HTR-8/SVneo (cell line): Measurements from ENCODE around the gene GTSE1.
"Not testable (repeated sequence)": the region's sequence is repeated elsewhere in the genome, so short reads cannot be mapped to it uniquely, and the experiment has no call there.

ENCODE experiments used
- DNase-seq: peaks from one replicate; pipeline ENCODE4 v3.0.0; 2011; ENCODE audit warnings: low spot score, mixed read lengths; ENCODE audit not compliant: insufficient read length
- FAIRE-seq: peaks from 2 replicates; lab custom pipeline; 2011; peaks lifted over from hg19 to GRCh38; lab: Jason Lieb, UNC

Gene GTSE1

GRCh38 chr22:46292173-46292572 lies 4.5 kb upstream of the GTSE1 start:
- DNase-seq (no peak), FAIRE-seq (no peak)

GRCh38 chr22:46292732-46293131 lies 3.9 kb upstream of the GTSE1 start:
- DNase-seq (no peak), FAIRE-seq (no peak)

GRCh38 chr22:46293577-46294260 lies 3.0 kb upstream of the GTSE1 start:
- FAIRE-seq = no peak
- DNase-seq = no peak

- DNase-seq = no peak
- FAIRE-seq = no peak
These were observed 1.9 kb upstream of the GTSE1 start for GRCh38 chr22:46294784-46295183.

- DNase-seq (no peak), FAIRE-seq (no peak)
These were observed 1.2 kb upstream of the GTSE1 start for GRCh38 chr22:46295277-46295971.

GRCh38 chr22:46297151-46297812 lies 612 bp downstream of the GTSE1 start:
- peak; percentile 11 for DNase-seq
- FAIRE-seq = no peak

- DNase-seq = no peak
- no peak for FAIRE-seq
These were observed 2.4 kb downstream of the GTSE1 start for GRCh38 chr22:46299101-46299500.

- FAIRE-seq (no peak), DNase-seq (no peak)
These were observed 3.8 kb downstream of the GTSE1 start for GRCh38 chr22:46300491-46300890.

DNA sequence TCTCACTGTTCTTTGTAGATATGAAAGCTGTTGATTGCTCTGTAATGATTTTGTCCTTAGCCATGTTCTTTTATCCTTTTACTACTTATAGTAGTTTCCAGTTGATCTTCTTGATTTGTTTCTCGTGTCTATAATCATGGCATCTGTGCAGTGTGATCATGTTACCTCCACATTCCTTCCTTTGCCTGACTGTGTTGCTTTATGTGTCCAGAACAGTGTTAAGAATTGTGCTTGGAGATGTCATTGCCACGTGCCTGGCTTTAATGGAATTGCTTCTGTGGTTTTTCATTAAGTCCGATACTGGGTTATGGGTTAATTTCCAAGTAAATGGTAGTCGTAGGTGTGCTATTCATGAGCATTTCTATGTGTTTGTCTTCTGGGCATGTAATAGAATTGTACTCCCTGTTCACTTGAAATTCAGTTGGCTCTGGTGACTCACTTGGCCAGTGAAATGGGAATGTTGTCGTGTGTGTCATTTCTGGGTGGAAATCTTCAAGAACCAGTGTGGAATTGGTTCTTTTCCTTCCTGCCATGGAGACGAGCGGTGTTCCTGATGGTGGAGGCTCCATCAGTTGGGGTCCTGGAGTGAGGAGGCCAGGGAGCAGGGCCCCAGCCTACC lies 6.8 kb downstream of the GTSE1 start:
- FAIRE-seq = no peak
- no peak for DNase-seq

- FAIRE-seq = no peak
These were observed 11.8 kb downstream of the GTSE1 start for GRCh38 chr22:46308283-46308988.

DNA sequence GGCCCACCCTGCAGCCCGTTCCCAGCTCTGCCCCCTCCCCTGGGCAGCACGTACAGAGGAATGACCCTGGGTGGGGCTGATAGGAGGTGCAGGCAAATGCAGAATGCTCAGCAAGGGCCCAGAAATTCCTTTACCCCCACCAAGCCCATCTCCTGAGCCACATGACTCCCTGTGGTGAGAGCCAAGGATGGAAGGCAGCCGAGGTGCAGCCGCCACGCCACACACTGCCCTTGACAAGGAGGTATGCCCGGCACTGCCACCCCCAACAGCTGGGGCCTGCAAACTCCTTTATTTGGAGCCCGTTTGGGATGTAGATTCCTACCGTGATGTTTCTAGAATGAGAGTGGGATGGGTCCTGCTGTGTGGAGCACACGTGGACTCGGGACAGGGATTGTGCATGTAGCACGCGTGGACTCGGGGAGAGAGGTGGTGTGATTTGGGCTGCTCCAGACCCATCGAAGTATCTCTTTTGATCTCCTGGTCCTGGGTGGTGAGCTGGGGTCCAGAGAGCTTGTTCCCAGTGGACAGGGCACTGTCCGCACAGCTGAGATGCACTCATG lies 12.9 kb downstream of the GTSE1 start:
- no peak for DNase-seq
- FAIRE-seq = no peak

More at GRCh38 chr22:46308283-46308988, 11.8 kb downstream of the GTSE1 start:
- no peak for DNase-seq

DNA sequence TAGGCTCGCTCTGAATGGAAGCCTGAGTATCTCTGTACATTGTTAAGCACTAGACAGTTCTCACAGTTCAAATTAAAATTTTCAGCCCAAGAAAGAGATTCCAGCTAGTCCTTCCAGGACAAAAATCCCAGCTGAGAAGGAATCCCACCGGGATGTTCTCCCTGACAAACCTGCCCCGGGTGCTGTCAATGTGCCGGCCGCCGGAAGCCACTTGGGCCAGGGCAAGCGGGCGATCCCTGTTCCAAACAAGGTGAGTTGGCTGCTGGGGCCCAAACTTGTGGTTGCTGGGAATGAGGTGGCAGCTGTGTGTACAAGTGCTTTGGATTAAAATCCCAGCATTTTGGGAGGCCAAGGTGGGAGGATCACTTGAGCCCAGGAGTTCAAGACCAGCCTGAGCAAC lies 15.4 kb downstream of the GTSE1 start:
- FAIRE-seq = no peak
- DNase-seq = no peak

- not testable (repeated sequence) for DNase-seq, FAIRE-seq
These were observed 16.2 kb downstream of the GTSE1 start for GRCh38 chr22:46312848-46313247.

- FAIRE-seq (no peak), DNase-seq (no peak)
These were observed 19.3 kb downstream of the GTSE1 start for GRCh38 chr22:46315976-46316375.

DNA sequence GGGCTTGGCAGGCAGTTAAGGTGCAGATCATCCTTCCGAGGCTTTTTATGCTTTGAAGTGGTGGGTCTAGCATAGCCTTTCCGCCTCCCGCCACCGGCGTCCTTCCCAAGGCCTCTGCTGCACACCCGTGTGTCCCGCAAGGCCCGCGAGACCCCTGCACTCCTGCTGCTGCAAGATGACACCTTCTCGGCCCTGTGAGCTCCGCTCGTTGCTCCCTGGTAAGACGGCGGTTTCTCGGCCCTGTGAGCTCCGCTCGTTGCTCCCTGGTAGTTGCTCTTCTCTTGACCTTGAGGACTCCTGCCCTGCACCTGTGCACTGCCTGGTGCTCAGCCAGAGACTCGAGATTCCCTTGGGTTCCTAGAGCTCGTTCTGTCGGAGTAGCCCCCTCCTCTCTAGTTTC lies 21.0 kb downstream of the GTSE1 start:
- no peak for FAIRE-seq
- no peak for DNase-seq

DNA sequence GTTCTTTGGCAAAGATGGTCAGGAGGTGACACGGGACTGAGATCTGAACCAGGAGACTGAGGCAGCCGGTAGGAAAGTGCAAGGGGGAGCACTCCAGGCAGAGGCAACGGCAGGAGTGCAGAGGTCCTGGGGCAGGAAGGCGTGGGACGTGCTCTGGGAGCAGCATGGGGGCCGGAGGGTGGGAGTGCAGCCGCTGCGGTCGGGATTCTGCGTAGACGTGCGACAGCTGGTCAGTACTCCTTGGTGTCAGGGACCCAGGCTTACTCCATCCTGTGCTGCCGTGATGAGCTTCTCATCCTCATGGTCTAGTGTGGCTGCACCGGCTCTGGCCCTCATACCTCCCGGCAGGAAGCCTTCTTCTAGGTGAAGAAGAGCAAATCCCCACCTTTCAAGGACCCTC lies 21.9 kb downstream of the GTSE1 start:
- no peak for FAIRE-seq
- no peak for DNase-seq

DNA sequence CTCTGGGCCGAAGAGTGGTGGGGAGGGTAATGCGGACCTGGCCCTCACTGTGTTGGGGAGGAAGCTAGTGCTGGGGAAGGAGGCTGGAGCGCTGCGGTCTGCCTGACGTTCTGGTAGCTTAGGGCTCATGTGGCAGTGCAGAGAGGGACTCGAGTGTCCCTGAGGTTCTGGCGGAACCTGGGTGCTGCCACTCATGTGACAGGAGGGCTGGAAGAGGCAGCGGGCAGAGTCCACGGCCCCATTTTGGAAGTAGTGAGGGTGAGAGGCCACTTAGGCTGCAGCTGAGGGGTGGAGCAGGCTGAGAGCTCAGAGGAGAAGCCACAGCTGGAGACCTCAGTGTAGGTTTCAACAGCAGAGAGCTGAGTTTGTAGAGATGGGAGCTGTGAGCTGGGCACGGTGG lies 22.6 kb downstream of the GTSE1 start:
- FAIRE-seq = no peak

DNA sequence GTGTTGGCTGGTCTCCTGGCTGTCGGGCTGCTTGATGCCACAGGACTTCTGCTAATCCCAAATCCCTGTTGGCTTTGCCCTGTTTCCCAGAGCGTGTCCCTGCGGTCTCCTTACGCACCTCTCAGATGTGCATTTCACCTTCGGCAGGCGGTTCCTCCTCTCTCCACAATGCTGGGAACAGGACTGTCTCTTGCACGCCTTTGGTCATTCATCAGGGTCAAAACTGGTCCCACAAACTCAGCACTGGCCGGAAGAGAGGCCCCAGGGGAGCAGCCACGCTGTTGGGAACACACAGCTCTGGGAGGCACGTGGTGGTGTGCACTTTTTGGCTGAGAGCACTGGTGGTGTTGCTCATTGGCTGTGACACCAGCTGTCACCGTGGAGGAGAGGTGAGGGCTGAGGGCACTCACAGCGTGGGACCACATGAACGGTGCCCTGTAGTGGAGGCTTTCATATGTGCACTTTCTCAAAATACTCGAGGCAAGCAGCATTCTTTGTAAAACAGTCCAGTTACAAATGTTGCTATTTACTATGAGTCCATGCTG lies 23.6 kb downstream of the GTSE1 start:
- no peak for FAIRE-seq
- DNase-seq = no peak

More for the DNA sequence above, 22.6 kb downstream of the GTSE1 start:
- DNase-seq = no peak

DNA sequence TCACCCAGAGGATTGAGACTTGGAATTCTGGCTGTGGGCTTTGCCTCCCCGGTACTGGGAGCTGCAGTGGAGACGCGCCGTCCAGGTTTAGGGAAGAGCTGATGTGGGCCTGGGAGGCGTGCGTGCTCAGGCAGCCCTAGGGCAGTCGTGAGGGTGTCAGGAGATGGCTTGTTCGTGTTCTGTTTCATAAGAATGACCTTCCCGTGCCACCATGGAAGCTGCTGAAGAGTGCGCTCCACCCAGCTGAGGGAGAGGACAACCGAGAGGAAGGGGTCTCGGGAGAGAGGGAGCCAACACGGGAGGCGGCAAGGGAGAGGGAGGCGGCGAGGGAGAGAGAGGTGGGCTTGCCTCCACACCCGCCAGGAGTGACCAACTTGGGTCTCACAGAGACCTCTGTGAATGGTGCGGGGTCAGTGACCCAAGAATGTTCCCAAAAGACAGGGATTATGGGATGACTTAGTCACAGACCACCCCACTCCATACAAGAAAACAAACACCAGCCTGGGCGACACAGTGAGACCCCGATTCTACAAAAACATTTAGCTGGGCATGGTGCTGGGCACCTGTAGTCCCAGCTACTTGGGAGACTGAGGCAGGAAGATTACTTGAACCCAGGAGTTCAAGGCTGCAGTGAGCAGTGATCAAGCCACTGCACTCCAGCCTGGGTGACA lies 24.2 kb downstream of the GTSE1 start:
- FAIRE-seq (no peak), DNase-seq (no peak)
